CD4-positive, alpha-beta T cell treated with Interleukin-2 at 100 ng/mL for 4 hours (primary cell): Measurements from ENCODE around the gene C20orf141.
"Not testable (repeated sequence)": the region's sequence is repeated elsewhere in the genome, so short reads cannot be mapped to it uniquely, and the experiment has no call there.

Experiments used
- DNase-seq: peaks from one replicate; pipeline ENCODE4 v3.0.0-alpha.2; 2020; ENCODE audit warnings: low spot score

The C20orf141 gene

GRCh38 chr20:2814587-2815051 is at the start of gene C20orf141:
Gene C20orf141, plus strand, starts transcription at chr20:2814987. Its CDS starts 198 bp downstream, at chr20:2815185.
- no peak for DNase-seq

GRCh38 chr20:2767768-2768631 is 46.8 kb upstream of the C20orf141 start:
- no peak for DNase-seq

GRCh38 chr20:2768632-2769015 is 46.2 kb upstream of the C20orf141 start:
- DNase-seq: no peak

- DNase-seq: not testable (repeated sequence)
Measured at GRCh38 chr20:2770091-2770490, 44.7 kb upstream of the C20orf141 start.

GRCh38 chr20:2771631-2772080 is 43.1 kb upstream of the C20orf141 start:
- no peak for DNase-seq

- DNase-seq: no peak
Measured at GRCh38 chr20:2773812-2774211, 41.0 kb upstream of the C20orf141 start.

GRCh38 chr20:2775139-2775538 is 39.6 kb upstream of the C20orf141 start:
- no peak for DNase-seq

- DNase-seq: no peak
Measured at GRCh38 chr20:2778602-2779321, 36.0 kb upstream of the C20orf141 start.

- DNase-seq: no peak
Measured at GRCh38 chr20:2780948-2781347, 33.8 kb upstream of the C20orf141 start.

GRCh38 chr20:2783908-2784566 is 30.8 kb upstream of the C20orf141 start:
- no peak for DNase-seq

GRCh38 chr20:2793471-2793870 is 21.3 kb upstream of the C20orf141 start:
- DNase-seq: no peak

- no peak for DNase-seq
Measured at GRCh38 chr20:2794202-2794748, 20.5 kb upstream of the C20orf141 start.

- no peak for DNase-seq
Measured at GRCh38 chr20:2794866-2795447, 19.8 kb upstream of the C20orf141 start.

GRCh38 chr20:2795451-2795850 is 19.3 kb upstream of the C20orf141 start:
- DNase-seq: no peak

GRCh38 chr20:2796011-2796660 is 18.7 kb upstream of the C20orf141 start:
- DNase-seq: no peak

GRCh38 chr20:2797136-2797983 is 17.4 kb upstream of the C20orf141 start:
- DNase-seq: no peak

GRCh38 chr20:2798095-2798805 is 16.5 kb upstream of the C20orf141 start:
- no peak for DNase-seq

GRCh38 chr20:2798814-2799213 is 16.0 kb upstream of the C20orf141 start:
- DNase-seq: no peak

GRCh38 chr20:2799271-2799670 is 15.5 kb upstream of the C20orf141 start:
- DNase-seq: no peak
